Hepatocyte (in vitro differentiated cells): ENCODE results near the gene AQP10.

Experiments used
- EZH2 ChIP-seq: fragments of 200-600 bp; sonication (generic); IDR thresholded peaks from 2 replicates; pipeline ENCODE4 v1.6.1; 2016; ENCODE audit warnings: antibody characterized with exemption, mild to moderate bottlenecking, borderline replicate concordance
- TF ChIP-seq, protein P1 (sequence below): fragments of 200-600 bp; sonication (generic); IDR thresholded peaks from 2 replicates; pipeline ENCODE4 v1.5.1; 2016; ENCODE audit warnings: antibody characterized with exemption, mild to moderate bottlenecking; ENCODE audit not compliant: poor library complexity

DNA sequence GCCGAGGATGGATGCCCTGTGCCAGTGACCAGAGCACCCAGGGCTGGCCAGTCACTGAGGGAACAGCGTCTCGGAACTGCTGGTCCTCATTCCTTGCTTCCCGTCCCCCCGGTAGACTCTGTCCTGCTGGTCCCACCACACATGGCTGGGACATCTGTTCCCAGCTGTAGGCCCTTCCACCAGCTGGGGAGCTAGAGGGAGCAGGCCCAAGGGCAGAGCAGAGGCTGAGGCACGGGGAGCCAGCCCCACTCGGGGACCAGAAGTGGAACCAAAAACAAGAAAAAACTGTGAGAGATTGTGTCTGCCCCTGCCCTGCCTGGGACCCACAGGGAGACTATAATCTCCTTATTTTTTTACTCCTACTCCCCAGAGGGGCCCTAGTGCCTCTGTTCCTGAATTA lies 28.2 kb downstream of the AQP10 start:
- TF ChIP-seq, protein P1, sequence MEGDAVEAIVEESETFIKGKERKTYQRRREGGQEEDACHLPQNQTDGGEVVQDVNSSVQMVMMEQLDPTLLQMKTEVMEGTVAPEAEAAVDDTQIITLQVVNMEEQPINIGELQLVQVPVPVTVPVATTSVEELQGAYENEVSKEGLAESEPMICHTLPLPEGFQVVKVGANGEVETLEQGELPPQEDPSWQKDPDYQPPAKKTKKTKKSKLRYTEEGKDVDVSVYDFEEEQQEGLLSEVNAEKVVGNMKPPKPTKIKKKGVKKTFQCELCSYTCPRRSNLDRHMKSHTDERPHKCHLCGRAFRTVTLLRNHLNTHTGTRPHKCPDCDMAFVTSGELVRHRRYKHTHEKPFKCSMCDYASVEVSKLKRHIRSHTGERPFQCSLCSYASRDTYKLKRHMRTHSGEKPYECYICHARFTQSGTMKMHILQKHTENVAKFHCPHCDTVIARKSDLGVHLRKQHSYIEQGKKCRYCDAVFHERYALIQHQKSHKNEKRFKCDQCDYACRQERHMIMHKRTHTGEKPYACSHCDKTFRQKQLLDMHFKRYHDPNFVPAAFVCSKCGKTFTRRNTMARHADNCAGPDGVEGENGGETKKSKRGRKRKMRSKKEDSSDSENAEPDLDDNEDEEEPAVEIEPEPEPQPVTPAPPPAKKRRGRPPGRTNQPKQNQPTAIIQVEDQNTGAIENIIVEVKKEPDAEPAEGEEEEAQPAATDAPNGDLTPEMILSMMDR, result no peak
- TF ChIP-seq EZH2, result no peak
